Osteoblast (primary cell): ENCODE data around the gene GALNT10. TPM values are rescaled to one million over a fixed set of nuclear protein-coding genes. Genes with fewer than 3 reads are reported as not detected.

Source experiments
- DNase-seq: peaks from one replicate; pipeline ENCODE4 v3.0.0; 2011; ENCODE audit warnings: low spot score, mixed read lengths; ENCODE audit not compliant: insufficient read length; ENCODE audit errors: missing footprints
- H2AFZ ChIP-seq: 2 replicates; pipeline ENCODE4 v1.6.0; 2011; ENCODE audit warnings: mild to moderate bottlenecking, low read length
- H3K27ac ChIP-seq: 2 replicates; pipeline ENCODE4 v1.5.1; 2011; ENCODE audit warnings: mild to moderate bottlenecking, low read depth, low read length, moderate library complexity
- H3K27me3 ChIP-seq: 2 replicates; pipeline ENCODE4 v1.6.0; 2012; ENCODE audit warnings: mild to moderate bottlenecking, control low read depth, inconsistent platforms, low read length, moderate library complexity; ENCODE audit not compliant: insufficient read depth
- H3K36me3 ChIP-seq: 2 replicates; pipeline ENCODE4 v1.5.1; 2011; ENCODE audit warnings: mild to moderate bottlenecking, low read length, control low read depth, moderate library complexity; ENCODE audit not compliant: insufficient read depth
- H3K4me1 ChIP-seq: 2 replicates; pipeline ENCODE4 v1.5.1; 2011; ENCODE audit warnings: mild to moderate bottlenecking, low read length, control low read depth, moderate library complexity; ENCODE audit not compliant: insufficient read depth
- H3K4me2 ChIP-seq: 2 replicates; pipeline ENCODE4 v1.6.0; 2011; ENCODE audit warnings: mild to moderate bottlenecking, low read length; ENCODE audit not compliant: insufficient read depth
- H3K4me3 ChIP-seq: fragments of 200-600 bp; sonication (generic); 3 replicates; pipeline ENCODE4 v1.5.1; 2012; ENCODE audit warnings: mild to moderate bottlenecking, low read length, inconsistent platforms; ENCODE audit not compliant: insufficient read depth
- H3K79me2 ChIP-seq: 2 replicates; pipeline ENCODE4 v1.6.0; 2012; ENCODE audit warnings: mild to moderate bottlenecking, low read length, control low read depth, inconsistent platforms; ENCODE audit not compliant: insufficient read depth
- H3K9me3 ChIP-seq: 2 replicates; pipeline ENCODE4 v1.5.1; 2011; ENCODE audit warnings: low read depth, low read length, control low read depth
- H4K20me1 ChIP-seq: 2 replicates; pipeline ENCODE4 v1.6.0; 2012; ENCODE audit warnings: mild to moderate bottlenecking, low read length, control low read depth; ENCODE audit not compliant: insufficient read depth
- CTCF ChIP-seq: IDR thresholded peaks from 2 replicates; pipeline ENCODE4 v1.5.1; 2011; ENCODE audit warnings: mild to moderate bottlenecking, low read depth, low read length, moderate library complexity; ENCODE audit errors: extremely low read depth
- total RNA-seq: library from RNA; depleted of rRNA; stranded (reverse); fragments of >200 nt; gene quantifications from 2 replicates; pipeline ENCODE4 v1.2.3, GENCODE V29; 2012

Gene GALNT10
- total RNA-seq, 1 donor: 62.2 TPM

GRCh38 chr5:154367101-154367500, 176.6 kb downstream of the GALNT10 start:
- Histone ChIP-seq H3K4me2 (no peak overlapping the region), H3K79me2 (no peaks in the 10 kb centered on the region), H3K4me3 (no peak overlapping the region)

DNA sequence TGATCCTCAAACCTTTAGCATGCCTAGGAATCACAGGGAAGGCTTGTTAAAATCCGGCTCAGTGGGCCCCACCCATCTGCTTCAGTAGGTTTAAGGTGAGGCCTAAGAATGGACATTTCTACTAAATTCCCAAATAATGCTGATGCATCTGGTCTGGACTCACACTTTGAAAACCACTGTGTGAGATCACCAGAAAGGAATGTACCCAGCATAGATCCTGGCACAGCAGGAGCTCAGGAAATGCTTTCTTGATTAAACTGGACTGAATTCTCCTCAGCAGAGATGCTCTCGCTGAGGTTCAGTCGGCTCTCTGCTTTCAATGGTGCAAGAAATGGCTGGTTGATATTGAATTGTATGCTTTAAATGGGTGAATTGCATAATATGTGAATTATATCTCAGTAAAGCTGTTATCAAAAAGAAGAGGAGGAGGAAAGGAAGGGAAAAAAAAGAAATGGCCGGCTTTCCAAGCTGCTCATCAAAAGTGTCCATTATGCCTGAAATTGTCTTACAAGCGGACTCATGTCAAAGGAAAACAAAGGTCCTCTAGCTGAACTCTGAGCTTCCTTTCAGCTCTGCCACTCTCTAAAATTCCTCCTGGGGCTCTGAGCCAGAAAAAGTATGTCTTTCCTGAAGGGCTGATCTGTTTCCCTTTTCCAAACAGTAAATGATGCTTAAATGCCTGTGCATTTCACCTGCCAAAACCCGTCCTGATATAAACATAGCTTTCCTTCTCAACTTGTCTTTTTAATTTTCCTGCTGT, 177.7 kb downstream of the GALNT10 start:
- H3K27me3 ChIP-seq: no peaks in the 10 kb centered on the region
- peak overlapping the region; percentile 6 for H3K4me3 ChIP-seq

More at GRCh38 chr5:154367101-154367500, 176.6 kb downstream of the GALNT10 start:
- Histone ChIP-seq H3K36me3 (no peaks in the 10 kb centered on the region), H3K27ac (peak overlapping the region; percentile 90), H3K27me3 (no peaks in the 10 kb centered on the region), H2AFZ (no peak overlapping the region), H3K4me1 (peaks cover 74% of the 10 kb centered on the region), H4K20me1 (no peaks in the 10 kb centered on the region), H3K9me3 (no peaks in the 10 kb centered on the region)
- no peak for DNase-seq
- TF ChIP-seq CTCF: no peak

DNA sequence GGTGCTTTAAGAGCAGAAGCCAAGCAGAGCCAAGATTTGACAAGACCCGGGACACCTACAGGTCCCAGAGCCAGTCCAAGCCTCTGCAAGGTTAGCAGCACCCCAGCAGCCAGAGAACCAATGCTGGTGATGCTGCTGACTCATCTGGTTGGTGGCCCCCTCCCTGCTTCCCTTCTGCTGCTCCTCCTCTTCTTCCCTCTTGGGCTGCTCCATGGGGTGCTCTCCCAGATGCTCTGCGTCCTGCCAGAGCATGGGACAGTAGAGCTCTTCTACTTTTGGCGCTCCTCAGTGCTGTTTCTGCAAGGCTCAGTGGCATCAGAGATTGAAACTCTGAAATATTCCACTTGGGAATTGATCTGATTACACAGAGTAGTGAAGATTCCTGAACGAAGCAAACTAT, 179.1 kb downstream of the GALNT10 start:
- H2AFZ ChIP-seq: no peak overlapping the region
- H3K4me1 ChIP-seq: peaks cover 77% of the 10 kb centered on the region
- H3K79me2 ChIP-seq: no peaks in the 10 kb centered on the region
- TF ChIP-seq CTCF: no peak
- H3K36me3 ChIP-seq: no peaks in the 10 kb centered on the region
- peak overlapping the region; percentile 33 for H3K4me2 ChIP-seq
- no peaks in the 10 kb centered on the region for H4K20me1 ChIP-seq
- no peak overlapping the region for H3K4me3 ChIP-seq
- H3K9me3 ChIP-seq: no peaks in the 10 kb centered on the region
- DNase-seq: peak; percentile 62
- H3K27me3 ChIP-seq: no peaks in the 10 kb centered on the region
- peak overlapping the region; percentile 90 for H3K27ac ChIP-seq

More for the DNA sequence above, 177.7 kb downstream of the GALNT10 start:
- Histone ChIP-seq H2AFZ (no peak overlapping the region), H3K27ac (peak overlapping the region; percentile 90), H3K79me2 (no peaks in the 10 kb centered on the region), H4K20me1 (no peaks in the 10 kb centered on the region), H3K9me3 (no peaks in the 10 kb centered on the region), H3K36me3 (no peaks in the 10 kb centered on the region), H3K4me1 (peaks cover 77% of the 10 kb centered on the region), H3K4me2 (peak overlapping the region; percentile 65)
- peak; percentile 94 for DNase-seq
- no peak for TF ChIP-seq CTCF

DNA sequence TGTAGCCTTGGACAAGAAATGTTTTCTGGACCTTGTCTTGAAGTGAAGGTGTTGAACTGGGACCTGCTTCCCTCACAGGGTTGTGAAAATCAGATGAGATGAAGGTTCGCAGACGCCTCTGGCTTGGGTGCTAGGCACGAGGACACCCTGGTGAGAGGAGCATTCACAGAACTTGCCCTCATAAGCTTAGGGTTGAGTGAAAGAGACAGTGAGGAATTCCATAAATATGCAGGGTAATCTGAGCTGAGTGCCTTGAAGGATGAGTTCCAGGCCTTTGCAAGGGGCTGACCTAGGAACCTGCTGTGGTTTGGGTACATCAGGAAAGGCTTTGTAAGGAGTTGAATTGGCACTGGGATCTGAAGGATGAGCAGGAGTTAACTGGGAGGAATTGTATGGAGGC, 179.6 kb downstream of the GALNT10 start:
- H3K79me2 ChIP-seq: no peaks in the 10 kb centered on the region
- no peaks in the 10 kb centered on the region for H4K20me1 ChIP-seq
- H3K27me3 ChIP-seq: no peaks in the 10 kb centered on the region
- H3K4me2 ChIP-seq: peak overlapping the region; percentile 33
- TF ChIP-seq CTCF: no peak
- H3K4me3 ChIP-seq: no peak overlapping the region
- no peak overlapping the region for H2AFZ ChIP-seq
- DNase-seq: peak; percentile 90
- H3K9me3 ChIP-seq: no peaks in the 10 kb centered on the region
- peaks cover 73% of the 10 kb centered on the region for H3K4me1 ChIP-seq
- H3K36me3 ChIP-seq: no peaks in the 10 kb centered on the region
- H3K27ac ChIP-seq: peak overlapping the region; percentile 90
